ENCODE results near the gene P2RX2. TPM values are rescaled to one million over a fixed set of nuclear protein-coding genes. Genes with fewer than 3 reads are reported as not detected.
A peak's percentile ranks its signal among the peaks of the same experiment; 100 is the strongest.

The P2RX2 gene
- polyA plus RNA-seq, 2 of the 4 experiments (the other 2 are of a cell fraction) = not detected

DNA sequence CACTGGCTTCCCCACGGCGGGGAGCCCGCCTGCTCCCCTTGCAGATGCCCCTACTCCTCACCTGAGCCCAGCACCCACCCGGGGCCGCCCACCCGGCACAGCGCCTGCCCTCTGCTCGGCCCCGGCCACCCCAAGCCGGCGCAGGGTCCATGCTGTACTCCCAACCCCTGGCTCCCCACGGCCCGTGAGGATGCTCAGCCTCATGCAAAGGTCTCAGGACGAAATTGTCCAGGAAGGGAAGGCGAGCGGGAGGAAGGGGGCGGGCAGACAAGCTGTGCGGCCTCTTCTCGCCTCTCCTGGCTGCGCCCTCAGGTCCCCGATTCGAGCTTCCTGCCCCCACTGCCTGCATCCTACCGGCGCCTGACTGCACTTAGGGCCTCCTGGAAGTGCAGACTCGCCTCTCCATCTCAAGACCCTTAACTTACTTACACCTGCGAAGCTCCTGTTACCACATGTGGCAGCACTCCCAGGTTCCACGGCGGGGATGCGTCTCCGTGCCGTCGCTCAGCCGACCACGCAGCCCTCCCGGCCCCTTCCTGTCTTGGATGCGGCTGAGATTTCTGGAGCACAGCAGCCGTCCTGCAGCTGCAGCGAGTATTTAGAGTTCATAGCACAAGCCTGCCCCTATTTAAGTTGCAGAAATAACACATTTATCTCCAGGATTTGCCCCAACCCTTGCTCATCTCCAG, 26.1 kb upstream of the P2RX2 start:
- DNase-seq (ENCODE audit: low read depth in 1 of 2, low spot score in 1 of 2) (no peak), ATAC-seq (no peak), FAIRE-seq (no peak)
- no peaks in the 10 kb centered on the region for H3K9me3 ChIP-seq
- H3K4me2 ChIP-seq = no peak overlapping the region
- POLR2A ChIA-PET = no interaction called here
- CTCF ChIA-PET = interaction anchor here (1.4 kb wide), 1 partner anchor 178 kb away, joined by 7 read pairs; no protein-coding TSS in a partner anchor
- no peak for TF ChIP-seq MAFK (IDR thresholded peaks at IDR 0.05; ENCODE audit: partially characterized antibody)
- TF ChIP-seq GATA3 (IDR thresholded peaks at IDR 0.05; ENCODE audit: borderline replicate concordance) = no peak
- no peak for TF ChIP-seq NPAS2 (CRISPR knock-in tag; IDR thresholded peaks at IDR 0.05; ENCODE audit: borderline replicate concordance)
- no peak for TF ChIP-seq MAZ (IDR thresholded peaks at IDR 0.05; ENCODE audit: borderline replicate concordance, low read depth, low read length)
- TF ChIP-seq CEBPB (IDR thresholded peaks at IDR 0.05) = no peak
- TF ChIP-seq RAD21 (conservative IDR thresholded peaks at IDR 0.05 in 1 of 2, IDR thresholded peaks at IDR 0.05 in 1 of 2) = no peak
- no peak for TF ChIP-seq CBX8 (IDR thresholded peaks at IDR 0.05)
- TF ChIP-seq, protein P1, sequence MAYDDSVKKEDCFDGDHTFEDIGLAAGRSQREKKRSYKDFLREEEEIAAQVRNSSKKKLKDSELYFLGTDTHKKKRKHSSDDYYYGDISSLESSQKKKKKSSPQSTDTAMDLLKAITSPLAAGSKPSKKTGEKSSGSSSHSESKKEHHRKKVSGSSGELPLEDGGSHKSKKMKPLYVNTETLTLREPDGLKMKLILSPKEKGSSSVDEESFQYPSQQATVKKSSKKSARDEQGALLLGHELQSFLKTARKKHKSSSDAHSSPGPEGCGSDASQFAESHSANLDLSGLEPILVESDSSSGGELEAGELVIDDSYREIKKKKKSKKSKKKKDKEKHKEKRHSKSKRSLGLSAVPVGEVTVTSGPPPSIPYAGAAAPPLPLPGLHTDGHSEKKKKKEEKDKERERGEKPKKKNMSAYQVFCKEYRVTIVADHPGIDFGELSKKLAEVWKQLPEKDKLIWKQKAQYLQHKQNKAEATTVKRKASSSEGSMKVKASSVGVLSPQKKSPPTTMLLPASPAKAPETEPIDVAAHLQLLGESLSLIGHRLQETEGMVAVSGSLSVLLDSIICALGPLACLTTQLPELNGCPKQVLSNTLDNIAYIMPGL (CRISPR knock-in tag; IDR thresholded peaks at IDR 0.05; ENCODE audit: borderline replicate concordance) = no peak
- TF ChIP-seq ZFP36 (IDR thresholded peaks at IDR 0.05; ENCODE audit: borderline replicate concordance, partially characterized antibody) = no peak
- TF ChIP-seq FOSL2 (IDR thresholded peaks at IDR 0.05) = no peak
- TF ChIP-seq FOSL2 (CRISPR knock-in tag; IDR thresholded peaks at IDR 0.05) = no peak
- TF ChIP-seq HDAC2 (IDR thresholded peaks at IDR 0.05) = no peak
- no peak for TF ChIP-seq PHF8 (IDR thresholded peaks at IDR 0.05; ENCODE audit: borderline replicate concordance, low read depth)
- no peak for TF ChIP-seq RNF2 (IDR thresholded peaks at IDR 0.05; ENCODE audit: borderline replicate concordance, low read depth)
- no peak for TF ChIP-seq RCOR1 (IDR thresholded peaks at IDR 0.05; ENCODE audit: low read depth, low read length)
- no peak for TF ChIP-seq TP53 (CRISPR knock-in tag; IDR thresholded peaks at IDR 0.05)
- TF ChIP-seq HEYL (CRISPR knock-in tag; IDR thresholded peaks at IDR 0.05) = no peak
- no peak for TF ChIP-seq POLR2AphosphoS2 (conservative IDR thresholded peaks at IDR 0.05; ENCODE audit: low read length)
- TF ChIP-seq EHF (CRISPR knock-in tag; IDR thresholded peaks at IDR 0.05) = no peak
- no peak for TF ChIP-seq KDM5A (IDR thresholded peaks at IDR 0.05)
- TF ChIP-seq RARB (CRISPR knock-in tag; IDR thresholded peaks at IDR 0.05) = no peak
- no peak overlapping the region for H3K4me3 ChIP-seq
- WGBS (ENCODE audit: missing lambda C conversion rate) = 77% methylated on average over 38 of the region's 38 CpGs
- no peak overlapping the region for H3K27ac ChIP-seq
- 0 out of 3 replicates have a peak, but pooled peaks cover 3% of the 10 kb centered on the region for H3K4me1 ChIP-seq

DNA sequence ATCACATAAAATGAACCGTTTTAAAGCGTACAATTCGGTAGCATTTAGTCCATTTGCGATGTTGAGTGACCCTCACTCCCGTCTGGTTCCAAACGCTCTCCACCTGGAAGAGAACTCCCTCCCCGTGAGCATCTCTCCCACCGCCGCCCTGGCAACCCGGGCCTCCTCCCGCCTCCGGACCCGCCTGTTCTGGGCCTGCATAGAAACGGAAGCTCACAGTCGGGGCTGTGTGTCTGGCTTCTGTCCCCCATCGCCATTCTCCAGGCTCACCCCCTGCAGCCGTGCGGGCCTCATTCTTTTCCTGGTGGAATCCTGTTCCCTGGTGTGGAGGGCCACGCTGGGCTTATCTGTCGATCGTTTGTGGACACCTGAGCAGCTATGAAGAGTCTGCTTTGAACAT, 25.5 kb upstream of the P2RX2 start:
- Histone ChIP-seq H3K4me1 (0 out of 3 replicates have a peak, but pooled peaks cover 3% of the 10 kb centered on the region), H3K27ac (no peak overlapping the region), H3K4me3 (no peak overlapping the region), H3K4me2 (no peak overlapping the region; the same call in 2 of the 3 replicates), H3K9me3 (no peaks in the 10 kb centered on the region)
- POLR2A ChIA-PET = no interaction called here
- CTCF ChIA-PET = interaction anchor here (1.4 kb wide), 1 partner anchor 179 kb away, joined by 7 read pairs; no protein-coding TSS in a partner anchor
- WGBS (ENCODE audit: missing lambda C conversion rate) = 76% methylated on average over 21 of the region's 21 CpGs
- ATAC-seq (no peak), DNase-seq (ENCODE audit: low read depth in 1 of 2, low spot score in 1 of 2) (no peak), FAIRE-seq (no peak)
- TF ChIP-seq KDM5A (IDR thresholded peaks at IDR 0.05) (no peak), POLR2AphosphoS2 (conservative IDR thresholded peaks at IDR 0.05; ENCODE audit: low read length) (no peak), MAFK (IDR thresholded peaks at IDR 0.05; ENCODE audit: partially characterized antibody) (no peak), ZFP36 (IDR thresholded peaks at IDR 0.05; ENCODE audit: borderline replicate concordance, partially characterized antibody) (no peak)

DNA sequence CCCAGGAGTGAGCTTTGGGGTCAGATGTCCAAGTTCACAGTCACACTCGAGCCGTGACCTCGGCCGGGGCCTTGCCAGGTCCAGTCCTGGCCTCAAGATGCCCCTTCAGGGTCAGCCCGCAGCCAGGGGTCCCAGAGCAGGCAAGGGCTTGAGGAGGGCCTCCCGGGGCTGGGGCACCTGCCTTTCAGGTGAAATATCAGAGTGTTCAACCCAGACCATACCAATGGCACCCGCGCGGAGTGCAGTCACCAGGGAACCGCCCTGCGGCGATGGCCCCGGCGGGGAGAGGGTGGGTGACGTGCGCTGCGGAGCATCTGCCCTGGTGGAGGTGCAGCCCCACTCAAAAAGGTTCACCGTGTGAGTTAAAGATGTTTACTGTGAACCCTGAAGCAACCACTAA, 25.1 kb upstream of the P2RX2 start:
- H3K4me3 ChIP-seq = no peak overlapping the region
- FAIRE-seq (no peak), DNase-seq (ENCODE audit: low read depth in 1 of 2, low spot score in 1 of 2) (no peak), ATAC-seq (peak in 1 of 2 experiments; percentile 0; a peak in 1 of 6 replicates)
- H3K27ac ChIP-seq = 0 out of 6 replicates have a peak overlapping the region, but pooled peaks of 1 of the 2 experiments have one; percentile 7
- ChIA-PET CTCF (interaction anchor here (1.4 to 3.7 kb wide), 2 partner anchors 21 to 179 kb away, joined by 7 to 13 read pairs; no protein-coding TSS in a partner anchor), POLR2A (no interaction called here)
- H3K4me2 ChIP-seq = peak overlapping the region; percentile 68
- TF ChIP-seq CEBPB (IDR thresholded peaks at IDR 0.05) = no peak
- TF ChIP-seq CBX2 (IDR thresholded peaks at IDR 0.05; ENCODE audit: borderline replicate concordance, low read depth) = no peak
- TF ChIP-seq ZFP36 (IDR thresholded peaks at IDR 0.05; ENCODE audit: borderline replicate concordance, partially characterized antibody) = no peak
- TF ChIP-seq CHD4 (IDR thresholded peaks at IDR 0.05; ENCODE audit: borderline replicate concordance) = no peak
- no peak for TF ChIP-seq ZSCAN20 (CRISPR knock-in tag; IDR thresholded peaks at IDR 0.05)
- no peak for TF ChIP-seq CBX8 (IDR thresholded peaks at IDR 0.05)
- TF ChIP-seq, protein P2, sequence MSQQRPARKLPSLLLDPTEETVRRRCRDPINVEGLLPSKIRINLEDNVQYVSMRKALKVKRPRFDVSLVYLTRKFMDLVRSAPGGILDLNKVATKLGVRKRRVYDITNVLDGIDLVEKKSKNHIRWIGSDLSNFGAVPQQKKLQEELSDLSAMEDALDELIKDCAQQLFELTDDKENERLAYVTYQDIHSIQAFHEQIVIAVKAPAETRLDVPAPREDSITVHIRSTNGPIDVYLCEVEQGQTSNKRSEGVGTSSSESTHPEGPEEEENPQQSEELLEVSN (IDR thresholded peaks at IDR 0.05; ENCODE audit: borderline replicate concordance, low read depth) = no peak
- no peak for TF ChIP-seq EHF (CRISPR knock-in tag; IDR thresholded peaks at IDR 0.05)
- TF ChIP-seq RFX5 (IDR thresholded peaks at IDR 0.05) = no peak
- TF ChIP-seq KDM5A (IDR thresholded peaks at IDR 0.05) = no peak
- no peak for TF ChIP-seq NPAS2 (CRISPR knock-in tag; IDR thresholded peaks at IDR 0.05; ENCODE audit: borderline replicate concordance)
- TF ChIP-seq ESRRA (IDR thresholded peaks at IDR 0.05; ENCODE audit: borderline replicate concordance, low read length) = no peak
- TF ChIP-seq HOXB13 (CRISPR knock-in tag; IDR thresholded peaks at IDR 0.05; ENCODE audit: low read depth) = no peak
- TF ChIP-seq HOXA7 (CRISPR knock-in tag; IDR thresholded peaks at IDR 0.05) = no peak
- TF ChIP-seq, protein P3, sequence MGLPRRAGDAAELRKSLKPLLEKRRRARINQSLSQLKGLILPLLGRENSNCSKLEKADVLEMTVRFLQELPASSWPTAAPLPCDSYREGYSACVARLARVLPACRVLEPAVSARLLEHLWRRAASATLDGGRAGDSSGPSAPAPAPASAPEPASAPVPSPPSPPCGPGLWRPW (IDR thresholded peaks at IDR 0.05) = no peak
- TF ChIP-seq RARB (CRISPR knock-in tag; IDR thresholded peaks at IDR 0.05) = no peak
- TF ChIP-seq BHLHE40 (IDR thresholded peaks at IDR 0.05; ENCODE audit: low read depth, low read length) = no peak
- H3K9me3 ChIP-seq = no peaks in the 10 kb centered on the region
- 40% methylated on average over 17 of the region's 18 CpGs for WGBS (ENCODE audit: missing lambda C conversion rate)
- 0 out of 3 replicates have a peak, but pooled peaks cover 3% of the 10 kb centered on the region for H3K4me1 ChIP-seq

Measured in A549 (cell line).